NCI-H2227 (cell line): ENCODE results near the gene ARHGAP20.
A peak's percentile ranks its signal among the peaks of the same experiment; 100 is the strongest.

Source experiments
- DNase-seq: peaks from one replicate; lab custom pipeline; 2025; ENCODE audit not compliant: unreplicated experiment; lab: John Stamatoyannopoulos, UW

ARHGAP20 gene

GRCh38 chr11:110613197-110613918, 98.9 kb downstream of the ARHGAP20 start:
- no peak for DNase-seq

- no peak for DNase-seq
Measured at GRCh38 chr11:110606415-110606814, 105.8 kb downstream of the ARHGAP20 start.

GRCh38 chr11:110601936-110602335, 110.3 kb downstream of the ARHGAP20 start:
- no peak for DNase-seq

GRCh38 chr11:110600322-110600721, 111.9 kb downstream of the ARHGAP20 start:
- no peak for DNase-seq

- no peak for DNase-seq
Measured at GRCh38 chr11:110599207-110599606, 113.0 kb downstream of the ARHGAP20 start.

GRCh38 chr11:110598725-110599124, 113.5 kb downstream of the ARHGAP20 start:
- DNase-seq: no peak

- DNase-seq: no peak
Measured at GRCh38 chr11:110587972-110588371, 124.3 kb downstream of the ARHGAP20 start.

- DNase-seq: no peak
Measured at GRCh38 chr11:110587129-110587528, 125.1 kb downstream of the ARHGAP20 start.

GRCh38 chr11:110584150-110584549, 128.1 kb downstream of the ARHGAP20 start:
- DNase-seq: no peak

- no peak for DNase-seq
Measured at GRCh38 chr11:110582728-110583432, 129.4 kb downstream of the ARHGAP20 start.

- DNase-seq: no peak
Measured at GRCh38 chr11:110580571-110580970, 131.7 kb downstream of the ARHGAP20 start.

- no peak for DNase-seq
Measured at GRCh38 chr11:110573411-110573810, 138.8 kb downstream of the ARHGAP20 start.

- DNase-seq: no peak
Measured at GRCh38 chr11:110571081-110571720, 141.0 kb downstream of the ARHGAP20 start.

- DNase-seq: no peak
Measured at GRCh38 chr11:110566577-110566976, 145.7 kb downstream of the ARHGAP20 start.

GRCh38 chr11:110565357-110566336, 146.6 kb downstream of the ARHGAP20 start:
- DNase-seq: peak; percentile 2

GRCh38 chr11:110564676-110565356, 147.4 kb downstream of the ARHGAP20 start:
- DNase-seq: no peak

- DNase-seq: no peak
Measured at GRCh38 chr11:110544779-110545178, 167.5 kb downstream of the ARHGAP20 start.

GRCh38 chr11:110538154-110538553, 174.1 kb downstream of the ARHGAP20 start:
- DNase-seq: no peak

- peak; percentile 21 for DNase-seq
Measured at GRCh38 chr11:110530900-110531741, 181.1 kb downstream of the ARHGAP20 start.
